HG03442 (cell line): ENCODE measurements around the gene TAC1.
"Not testable (repeated sequence)": the region's sequence is repeated elsewhere in the genome, so short reads cannot be mapped to it uniquely, and the experiment has no call there.

Experiments
- ATAC-seq: cut with Tn5 transposase; IDR thresholded peaks from one replicate; pipeline ENCODE4 v1.9.1; 2021; ENCODE audit warnings: mild to moderate bottlenecking, moderate library complexity; ENCODE audit not compliant: unreplicated experiment

Gene TAC1

GRCh38 chr7:97731736-97732564 lies at the start of gene TAC1:
Gene TAC1, plus strand, starts transcription at chr7:97732086. Its CDS starts 527 bp downstream, at chr7:97732613.
- ATAC-seq, result no peak

- no peak for ATAC-seq
Observed at GRCh38 chr7:97685952-97686351, 45.9 kb upstream of the TAC1 start.

DNA sequence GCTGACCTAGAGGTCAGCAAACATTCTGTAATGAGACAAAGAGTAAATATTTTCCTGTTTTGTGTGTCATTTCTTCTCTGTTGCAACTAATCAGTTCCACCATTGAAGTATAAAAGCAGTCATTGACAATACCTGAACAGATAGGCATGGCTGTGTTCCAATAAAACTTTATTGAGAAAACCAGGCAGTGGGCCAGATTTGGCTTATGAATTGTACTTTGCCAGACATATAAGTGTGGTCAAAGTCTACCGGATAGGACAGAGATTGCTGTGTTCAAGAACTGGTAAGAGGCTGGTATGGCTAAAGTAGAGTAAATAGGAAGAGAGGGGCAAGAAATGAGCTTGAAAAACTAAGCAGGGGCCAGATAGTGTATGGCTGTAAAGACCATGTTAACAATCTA lies 38.3 kb upstream of the TAC1 start:
- ATAC-seq, result no peak

- no peak for ATAC-seq
Observed at GRCh38 chr7:97694355-97694754, 37.5 kb upstream of the TAC1 start.

DNA sequence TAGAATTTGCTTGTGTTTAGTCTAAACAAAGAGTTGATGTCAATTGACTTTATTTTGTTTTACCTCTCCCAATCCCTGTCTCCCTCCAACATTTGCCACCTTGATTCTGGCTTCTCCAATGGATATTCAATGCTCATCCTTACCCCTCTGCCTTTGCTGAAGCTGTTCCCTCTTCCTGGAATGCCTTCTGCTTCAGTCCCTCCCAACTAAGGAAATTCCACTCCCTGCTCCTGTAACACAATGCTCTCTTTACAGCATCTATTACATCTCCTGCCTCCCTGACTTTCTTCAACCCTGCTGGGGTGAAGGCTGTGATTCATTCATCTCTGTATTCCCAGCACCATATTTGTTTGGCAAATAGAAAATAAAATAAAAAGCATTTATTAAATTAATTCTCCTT lies 34.5 kb upstream of the TAC1 start:
- ATAC-seq, result no peak

- ATAC-seq, result no peak
Observed at GRCh38 chr7:97722386-97722785, 9.5 kb upstream of the TAC1 start.

DNA sequence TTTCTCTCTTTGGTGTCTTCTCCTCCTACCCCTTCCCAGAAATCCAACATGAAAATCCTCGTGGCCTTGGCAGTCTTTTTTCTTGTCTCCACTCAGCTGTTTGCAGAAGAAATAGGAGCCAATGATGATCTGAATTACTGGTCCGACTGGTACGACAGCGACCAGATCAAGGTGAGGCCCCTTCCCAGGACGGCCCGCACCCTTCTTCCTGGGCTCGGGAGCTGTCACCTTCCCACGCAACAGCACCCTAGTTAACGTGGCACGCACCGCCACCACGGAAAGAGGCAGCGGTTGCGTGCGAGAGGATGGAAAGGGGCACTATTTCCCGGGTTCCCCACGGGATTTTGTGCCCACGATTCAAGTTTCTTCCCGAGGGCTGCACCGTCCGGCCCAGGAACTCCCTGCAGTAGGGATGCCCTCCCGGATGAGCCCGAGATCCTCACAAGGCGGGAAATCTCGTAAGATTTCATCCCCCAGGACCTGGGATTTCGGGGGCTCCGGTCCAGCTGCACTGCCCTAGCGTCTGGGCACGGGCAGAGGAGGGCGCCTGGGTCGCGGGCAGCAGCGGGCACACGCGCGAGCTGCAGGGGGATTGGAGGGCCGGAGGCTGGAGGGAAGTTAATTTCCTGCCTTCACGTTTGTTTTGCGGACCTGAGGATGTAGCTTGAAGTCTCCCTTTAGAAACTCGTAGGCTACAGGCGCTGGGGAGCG lies 834 bp downstream of the TAC1 start:
- no peak for ATAC-seq

DNA sequence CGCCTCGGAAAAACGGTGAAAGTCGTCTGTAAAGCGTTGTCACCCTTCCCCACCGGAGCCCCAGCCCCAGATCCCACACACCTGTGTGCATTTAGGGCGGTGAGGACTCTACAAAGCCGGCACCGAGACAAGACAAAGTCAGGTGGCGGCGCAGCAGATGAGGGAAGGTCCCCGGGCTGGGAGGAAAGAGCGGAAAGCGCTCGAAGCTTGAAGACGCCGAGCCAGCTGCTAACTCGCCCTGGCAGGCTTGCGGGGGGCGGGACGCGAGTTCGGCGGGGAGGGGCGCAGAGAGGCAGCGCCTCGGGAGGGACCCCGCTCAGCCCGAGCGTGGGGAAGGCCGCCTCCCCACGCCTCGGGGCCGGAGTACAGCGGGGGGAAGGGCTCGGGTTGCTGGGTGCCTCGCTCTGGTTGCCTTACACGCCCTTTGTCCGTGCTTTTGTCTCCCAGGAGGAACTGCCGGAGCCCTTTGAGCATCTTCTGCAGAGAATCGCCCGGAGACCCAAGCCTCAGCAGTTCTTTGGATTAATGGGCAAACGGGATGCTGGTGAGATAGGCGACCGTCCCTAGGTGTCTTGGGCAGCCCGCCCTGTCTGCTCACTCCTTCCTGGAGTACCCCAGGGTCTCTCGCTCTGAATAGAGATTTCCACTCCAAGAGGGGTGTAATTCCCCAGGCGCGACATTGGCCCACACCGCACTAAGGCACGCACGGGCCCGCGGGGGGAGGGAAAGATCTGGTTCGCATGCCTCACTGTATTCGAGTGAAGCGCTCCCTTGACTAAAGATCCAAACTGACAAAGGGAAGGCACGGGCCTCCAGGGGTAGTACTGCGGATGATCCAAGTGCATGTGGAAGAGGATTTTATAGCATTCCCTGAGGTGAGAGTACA lies 1.6 kb downstream of the TAC1 start:
- no peak for ATAC-seq

DNA sequence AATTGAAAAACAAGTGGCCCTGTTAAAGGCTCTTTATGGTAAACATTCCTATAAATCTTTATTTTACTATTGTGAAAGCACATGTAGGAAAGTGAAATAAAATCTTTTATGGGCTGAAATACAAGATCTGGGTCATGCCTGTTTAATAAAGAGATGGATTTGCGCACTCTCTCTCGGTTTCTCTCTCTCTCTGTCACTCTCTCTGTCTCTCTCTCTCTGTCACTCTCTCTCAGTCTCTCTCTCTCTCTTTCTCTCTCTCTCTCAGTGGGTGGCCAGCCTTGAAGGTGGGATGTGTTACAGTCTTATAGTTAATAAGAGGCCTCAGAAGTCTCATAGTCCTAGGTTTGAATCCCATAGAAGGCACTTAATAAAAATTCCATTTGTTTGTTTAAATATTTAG lies 2.4 kb downstream of the TAC1 start:
- ATAC-seq, result no peak

- ATAC-seq, result no peak
Observed at GRCh38 chr7:97735075-97735474, 3.2 kb downstream of the TAC1 start.

DNA sequence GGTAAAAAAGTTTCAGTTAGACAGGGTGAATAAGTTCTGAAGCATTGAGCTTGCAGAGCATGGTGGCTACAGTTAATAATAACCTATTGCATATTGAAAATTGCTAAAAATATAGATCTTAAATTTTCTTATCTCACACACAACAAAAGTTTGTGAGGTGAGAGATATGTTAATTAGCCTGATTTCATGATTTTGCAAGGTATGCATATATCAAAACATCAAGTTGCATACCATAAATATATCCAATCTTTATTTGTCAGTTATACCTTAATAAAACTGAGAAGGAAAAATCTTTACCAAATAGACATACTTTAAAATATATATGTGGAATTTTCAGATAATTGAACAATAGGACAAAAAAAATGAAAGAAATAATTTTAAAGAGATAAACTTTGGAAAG lies 16.6 kb downstream of the TAC1 start:
- no peak for ATAC-seq

- ATAC-seq, result no peak
Observed at GRCh38 chr7:97751566-97751965, 19.7 kb downstream of the TAC1 start.

GRCh38 chr7:97752215-97752614 lies 20.3 kb downstream of the TAC1 start:
- no peak for ATAC-seq

DNA sequence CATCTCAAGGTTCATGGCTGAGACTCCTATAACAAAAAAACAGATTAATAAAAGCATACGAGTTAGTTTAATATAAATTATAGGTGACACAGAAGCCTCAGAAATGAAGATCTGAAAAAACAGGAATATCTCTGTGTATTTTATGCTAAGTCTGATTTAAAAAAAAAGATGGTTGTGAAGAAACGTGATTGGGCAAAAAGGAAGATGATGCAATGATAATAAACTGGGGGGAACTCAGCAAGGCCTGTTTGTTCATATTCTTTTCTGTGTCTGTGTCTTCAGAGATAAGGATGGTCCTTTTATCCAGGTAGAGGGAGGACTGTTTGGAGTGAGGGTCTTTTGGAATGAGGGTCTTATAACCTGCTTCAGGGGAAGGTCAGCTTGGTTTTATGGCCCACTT lies 25.9 kb downstream of the TAC1 start:
- no peak for ATAC-seq

- ATAC-seq, result no peak
Observed at GRCh38 chr7:97770850-97771249, 39.0 kb downstream of the TAC1 start.

- ATAC-seq, result no peak
Observed at GRCh38 chr7:97771576-97771975, 39.7 kb downstream of the TAC1 start.

- no peak for ATAC-seq
Observed at GRCh38 chr7:97772045-97772901, 40.4 kb downstream of the TAC1 start.

GRCh38 chr7:97786398-97786797 lies 54.5 kb downstream of the TAC1 start:
- not testable (repeated sequence) for ATAC-seq
